ENCODE measurements around the gene CAMK2A. TPM values are rescaled to one million over a fixed set of nuclear protein-coding genes. Genes with fewer than 3 reads are reported as not detected.
A peak's percentile ranks its signal among the peaks of the same experiment; 100 is the strongest.

Gene CAMK2A
- total RNA-seq, 2 donors from 2014 or later: 0.05 to 0.61 TPM

GRCh38 chr5:150188146-150188842, 101.3 kb downstream of the CAMK2A start:
- H3K27me3 ChIP-seq: peaks cover 6% of the 10 kb centered on the region
- H3K36me3 ChIP-seq: no peaks in the 10 kb centered on the region
- intact Hi-C loops (cut with DNase I): no loop called here
- H3K9ac ChIP-seq (ENCODE audit: low read depth in 2 of 2, low read length in 2 of 2): peak overlapping the region in 1 of 2 donors; percentile 48
- H3K27ac ChIP-seq: no peak overlapping the region
- TF ChIP-seq CTCF (IDR thresholded peaks at IDR 0.05): no peak
- DNase-seq: peak; percentile 55
- no peak overlapping the region for H3K4me3 ChIP-seq
- no peaks in the 10 kb centered on the region for H3K9me3 ChIP-seq
- H3K4me1 ChIP-seq: peaks cover 29% of the 10 kb centered on the region

- intact Hi-C loops (cut with DNase I): no loop called here
- Histone ChIP-seq H3K9ac (ENCODE audit: low read depth in 2 of 2, low read length in 2 of 2) (peak overlapping the region in 1 of 2 donors; percentile 65), H3K27ac (peak overlapping the region; percentile 9), H3K36me3 (no peaks in the 10 kb centered on the region), H3K4me1 (peaks cover 37% of the 10 kb centered on the region), H3K4me3 (no peak overlapping the region), H3K27me3 (peaks cover 6% of the 10 kb centered on the region), H3K9me3 (no peaks in the 10 kb centered on the region)
- peak; percentile 36 for DNase-seq
- no peak for TF ChIP-seq CTCF (IDR thresholded peaks at IDR 0.05)
Measured at GRCh38 chr5:150186897-150187296, 102.7 kb downstream of the CAMK2A start.

GRCh38 chr5:150186137-150186536, 103.4 kb downstream of the CAMK2A start:
- Histone ChIP-seq H3K9ac (ENCODE audit: low read depth in 2 of 2, low read length in 2 of 2) (peak overlapping the region in 1 of 2 donors; percentile 65), H3K27me3 (peaks cover 6% of the 10 kb centered on the region), H3K4me3 (no peak overlapping the region), H3K9me3 (no peaks in the 10 kb centered on the region), H3K27ac (peak overlapping the region; percentile 91), H3K36me3 (no peaks in the 10 kb centered on the region), H3K4me1 (peaks cover 42% of the 10 kb centered on the region)
- intact Hi-C loops (cut with DNase I): no loop called here
- no peak for TF ChIP-seq CTCF (IDR thresholded peaks at IDR 0.05)
- DNase-seq: no peak

- peak; percentile 91 for DNase-seq
- intact Hi-C loops (cut with DNase I): no loop called here
- Histone ChIP-seq H3K36me3 (no peaks in the 10 kb centered on the region), H3K27ac (peak overlapping the region; percentile 91), H3K9ac (ENCODE audit: low read depth in 2 of 2, low read length in 2 of 2) (peak overlapping the region in 1 of 2 donors; percentile 67), H3K4me1 (peaks cover 50% of the 10 kb centered on the region), H3K27me3 (peaks cover 5% of the 10 kb centered on the region), H3K4me3 (no peak overlapping the region), H3K9me3 (no peaks in the 10 kb centered on the region)
- TF ChIP-seq CTCF (IDR thresholded peaks at IDR 0.05): no peak
Measured at GRCh38 chr5:150184990-150185912, 104.3 kb downstream of the CAMK2A start.

GRCh38 chr5:150184006-150184405, 105.6 kb downstream of the CAMK2A start:
- H3K9ac ChIP-seq (ENCODE audit: low read depth in 2 of 2, low read length in 2 of 2): peak overlapping the region in 1 of 2 donors; percentile 74
- H3K9me3 ChIP-seq: no peaks in the 10 kb centered on the region
- H3K4me3 ChIP-seq: no peak overlapping the region
- intact Hi-C loops (cut with DNase I): no loop called here
- no peaks in the 10 kb centered on the region for H3K36me3 ChIP-seq
- no peak for DNase-seq
- peaks cover 62% of the 10 kb centered on the region for H3K4me1 ChIP-seq
- peak overlapping the region; percentile 91 for H3K27ac ChIP-seq
- no peak for TF ChIP-seq CTCF (IDR thresholded peaks at IDR 0.05)
- no peaks in the 10 kb centered on the region for H3K27me3 ChIP-seq

Measured in colonic mucosa (tissue), 4 donors.